Measurements from ENCODE around the gene GSG1.
"Not testable (repeated sequence)": the region's sequence is repeated elsewhere in the genome, so short reads cannot be mapped to it uniquely, and the experiment has no call there.

The GSG1 gene

DNA sequence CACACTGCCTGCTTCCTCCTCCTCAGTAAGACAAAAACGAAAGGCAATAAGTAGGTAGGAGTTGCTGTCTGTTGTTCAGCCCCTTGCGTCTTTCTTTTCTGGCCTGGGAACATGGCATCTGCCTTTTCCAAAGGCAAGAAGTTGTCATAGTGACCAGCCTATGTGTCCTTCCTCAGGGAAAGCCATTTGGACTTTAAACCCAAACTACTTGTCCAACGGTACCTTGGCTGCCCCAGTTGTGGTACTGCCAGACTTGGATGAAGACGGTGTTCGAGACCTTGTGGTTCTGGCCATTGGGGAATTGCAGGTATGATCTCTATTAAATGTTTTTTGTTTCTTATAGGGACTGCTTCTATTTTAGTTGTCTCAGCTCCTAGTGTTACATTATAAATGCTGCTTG, 40.8 kb downstream of the GSG1 start:
- DNase-seq (ENCODE audit: low read depth in 2 of 2) = no peak

DNA sequence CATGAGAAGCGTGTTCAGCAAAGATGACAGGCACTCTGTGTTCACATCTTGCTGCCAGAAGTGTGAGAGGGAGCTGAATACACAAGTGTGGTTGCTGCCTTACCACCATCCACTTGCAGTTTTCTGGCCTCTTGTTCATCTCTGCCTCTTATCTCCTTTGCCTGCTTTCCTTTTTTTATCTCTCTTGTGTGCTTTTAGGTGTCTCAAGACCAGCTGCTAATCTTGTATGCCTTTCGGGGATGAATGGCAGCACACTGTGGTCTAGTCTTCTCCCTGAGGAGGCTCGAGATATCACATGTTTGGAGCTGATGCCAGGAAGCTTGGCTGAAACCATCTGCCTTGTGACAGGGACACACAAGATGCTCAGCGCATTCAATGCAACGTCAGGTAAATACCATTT, 42.1 kb downstream of the GSG1 start:
- no peak for DNase-seq (ENCODE audit: low read depth in 2 of 2)

GRCh38 chr12:13060581-13060980, 42.9 kb downstream of the GSG1 start:
- no peak for DNase-seq (ENCODE audit: low read depth in 2 of 2)

GRCh38 chr12:13053617-13054016, 49.9 kb downstream of the GSG1 start:
- DNase-seq (ENCODE audit: low read depth in 2 of 2) = not testable (repeated sequence)

DNA sequence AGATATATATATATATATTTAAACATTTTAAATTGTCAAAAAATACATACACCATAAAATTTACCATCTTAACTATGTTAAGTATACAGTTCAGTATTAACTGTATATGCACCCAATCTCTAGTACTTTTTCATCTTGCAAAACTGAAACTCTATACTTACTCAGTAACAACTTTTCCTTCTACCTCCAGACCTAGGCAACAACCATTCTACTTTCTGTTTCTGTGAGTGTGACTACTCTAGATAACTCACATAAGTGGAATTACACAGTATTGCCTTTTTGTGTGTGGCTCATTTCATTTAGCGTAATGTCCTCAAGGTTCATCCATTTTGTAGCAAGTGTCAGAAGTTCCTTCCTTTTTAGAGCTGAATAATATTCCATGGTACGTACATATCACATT, 51.0 kb downstream of the GSG1 start:
- no peak for DNase-seq (ENCODE audit: low read depth in 2 of 2)

DNA sequence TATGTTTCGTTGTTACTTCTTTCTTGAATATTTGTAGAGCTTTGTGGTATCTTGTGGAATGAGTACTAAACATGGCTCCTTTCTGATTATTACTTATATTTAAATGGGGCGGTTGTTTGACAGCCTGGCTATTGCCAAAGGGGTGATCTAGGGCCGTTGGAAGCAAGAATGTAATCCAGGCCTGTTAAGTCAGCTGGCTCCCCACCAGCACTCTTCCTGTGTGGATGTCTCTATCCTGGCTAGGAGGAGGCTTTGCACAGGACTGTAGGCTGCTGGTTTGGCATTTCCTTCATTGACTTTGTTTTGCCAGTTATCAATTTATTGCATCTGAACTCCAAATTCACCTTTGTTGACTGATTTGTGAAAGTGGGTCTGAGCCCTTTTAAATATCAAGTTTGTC, 53.7 kb downstream of the GSG1 start:
- DNase-seq (ENCODE audit: low read depth in 2 of 2) = no peak

DNA sequence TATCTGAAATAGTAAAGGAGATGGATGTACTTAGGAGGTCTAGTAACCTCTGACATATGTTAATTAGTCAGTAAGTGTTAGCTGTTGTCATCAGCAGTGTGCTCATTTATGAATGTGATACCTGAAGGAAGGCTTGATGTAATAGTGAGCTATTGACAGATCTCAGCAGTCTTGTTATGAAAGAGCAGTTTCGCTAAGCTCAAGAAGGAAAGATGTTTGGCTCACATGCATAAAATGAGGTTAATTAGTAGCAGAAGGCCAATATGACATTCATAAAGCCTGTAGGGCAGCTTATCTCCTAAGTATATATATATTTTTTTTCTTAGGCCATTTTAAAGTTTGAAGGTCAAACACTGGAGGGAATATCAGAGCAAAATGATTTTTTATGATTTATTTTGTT, 56.5 kb downstream of the GSG1 start:
- DNase-seq (ENCODE audit: low read depth in 2 of 2) = no peak

- no peak for DNase-seq (ENCODE audit: low read depth in 2 of 2)
Observed at GRCh38 chr12:13045816-13046215, 57.7 kb downstream of the GSG1 start.

GRCh38 chr12:13044906-13045299, 58.6 kb downstream of the GSG1 start:
- DNase-seq (ENCODE audit: low read depth in 2 of 2) = no peak

DNA sequence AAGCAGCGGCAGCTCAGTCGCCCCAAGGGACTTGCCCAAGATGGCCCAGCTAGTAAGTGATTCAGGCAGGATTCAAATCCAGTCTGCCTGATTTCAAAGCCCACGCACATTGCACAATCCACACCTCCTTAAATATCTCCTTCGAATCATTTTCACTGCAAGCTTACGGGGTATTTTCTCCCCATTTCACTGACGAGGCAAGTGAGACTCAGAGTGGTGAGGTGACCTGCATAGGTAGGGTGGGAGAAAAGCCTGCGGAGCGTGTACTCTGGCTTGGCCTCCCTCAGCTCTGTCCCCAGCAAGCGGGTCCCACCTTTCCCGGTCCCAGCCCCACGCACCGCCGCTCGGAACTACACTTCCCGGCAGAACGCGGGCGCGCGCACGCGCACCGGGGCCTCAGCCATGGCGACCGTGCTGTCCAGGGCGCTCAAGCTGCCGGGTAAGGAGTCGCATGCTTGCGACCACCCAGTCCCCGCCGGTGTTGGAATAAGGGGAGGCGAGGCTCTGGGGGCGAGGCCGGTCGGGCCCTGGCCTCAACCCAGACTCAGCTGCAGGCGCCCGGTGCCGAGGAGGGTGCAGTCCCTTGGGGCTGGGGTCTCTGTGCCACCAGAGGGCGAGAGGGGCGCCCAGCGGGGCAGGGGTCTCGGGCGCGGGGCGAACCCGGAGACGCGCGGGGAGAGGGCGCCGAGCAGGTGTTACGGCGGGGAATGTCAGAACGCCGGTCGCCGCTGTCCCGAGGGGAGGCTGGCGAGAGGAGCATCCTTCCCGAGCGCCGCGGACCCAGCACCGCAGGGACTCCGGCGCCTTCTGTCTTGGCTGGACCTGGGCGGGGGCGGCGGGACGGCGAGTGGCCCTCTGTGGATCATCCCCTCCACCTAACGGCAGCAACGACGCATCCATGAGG, 59.2 kb downstream of the GSG1 start, which contains the start of gene FAM234B:
FAM234B (plus strand) TSS at position 380 of the 904 bp plus-strand sequence; CDS start at position 403, 23 bp downstream.
- DNase-seq (ENCODE audit: low read depth in 2 of 2) = peak; percentile 65 to 68

GRCh38 chr12:13042666-13043230, 60.7 kb downstream of the GSG1 start:
- no peak for DNase-seq (ENCODE audit: low read depth in 2 of 2)

DNA sequence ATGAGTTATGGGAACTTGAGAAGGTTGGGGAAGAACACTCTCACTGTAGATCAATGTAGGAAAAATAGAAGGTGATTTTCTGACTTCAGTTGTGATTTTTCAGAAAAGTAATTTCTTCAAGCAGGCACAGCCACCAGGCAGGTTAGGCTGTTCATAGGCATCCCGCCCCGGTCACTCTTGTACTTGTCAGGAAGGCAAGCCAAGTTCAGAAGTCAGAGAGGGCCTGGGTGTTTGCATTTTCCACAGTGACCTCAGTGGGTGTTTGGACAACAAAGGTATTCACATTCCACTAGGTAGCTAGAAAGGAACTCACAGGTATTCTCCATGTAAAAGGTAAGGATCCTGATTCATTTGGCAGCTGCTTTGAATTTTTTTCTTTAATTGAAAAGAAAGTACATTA, 62.2 kb downstream of the GSG1 start:
- DNase-seq (ENCODE audit: low read depth in 2 of 2) = no peak

DNA sequence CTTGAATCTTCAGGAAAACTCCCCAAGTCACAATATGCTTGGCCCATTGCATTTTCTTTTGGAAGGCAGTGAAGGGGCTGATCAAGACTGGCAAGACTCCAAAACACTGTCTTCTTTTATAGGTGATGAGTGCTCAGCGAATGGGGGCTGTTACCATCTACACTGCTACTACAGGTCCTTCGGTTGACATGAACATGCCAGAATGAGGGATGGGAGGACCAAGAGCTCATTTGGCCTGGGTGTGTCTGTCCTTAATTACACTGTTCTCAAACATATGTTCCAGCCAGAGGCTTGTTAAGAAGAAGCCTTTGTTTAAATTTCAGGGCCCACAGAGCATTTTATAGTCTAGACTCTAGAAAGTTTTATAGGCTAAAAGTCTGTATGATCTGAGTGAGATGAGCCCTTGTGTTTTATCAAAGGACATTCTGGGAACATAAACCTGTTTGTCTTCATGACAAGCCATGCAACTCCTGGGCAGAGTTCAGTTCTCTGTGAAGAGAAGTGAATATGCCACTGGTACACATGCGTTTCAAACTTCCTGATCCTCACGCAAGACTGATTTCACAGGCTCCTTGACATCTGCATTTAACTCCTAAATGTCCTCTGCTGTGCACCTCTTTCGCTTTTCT, 64.0 kb downstream of the GSG1 start:
- no peak for DNase-seq (ENCODE audit: low read depth in 2 of 2)

DNA sequence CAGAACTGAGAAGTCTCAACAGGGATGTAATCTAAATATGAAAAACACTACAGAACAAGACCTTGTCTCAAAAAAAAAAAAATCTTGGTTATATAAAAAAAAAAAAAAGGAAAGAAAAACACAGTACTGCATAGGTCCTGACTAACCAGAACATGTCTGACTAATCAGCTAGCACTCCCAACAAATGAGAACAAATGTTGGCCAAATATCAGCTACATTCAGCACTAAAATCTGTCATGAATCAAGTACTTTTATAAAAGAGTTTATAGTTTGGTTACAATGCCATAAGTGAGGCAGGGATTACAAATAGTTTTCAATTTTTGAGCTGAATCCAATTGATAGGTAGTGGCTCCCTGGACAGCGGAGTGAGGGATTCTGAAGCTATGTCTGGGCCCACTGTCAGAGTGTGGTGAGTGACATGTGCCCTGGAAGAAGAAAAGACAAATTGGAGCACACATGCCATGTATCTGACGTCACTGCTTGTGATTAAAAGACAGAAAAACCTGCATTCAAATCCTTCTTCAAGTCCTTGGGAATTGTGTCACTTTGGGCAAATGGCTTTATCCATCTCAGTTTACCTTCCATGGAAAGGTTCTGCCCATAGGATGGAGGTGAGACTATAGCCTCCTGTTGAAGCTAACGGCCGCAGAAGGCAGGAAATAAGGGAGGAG, 64.8 kb downstream of the GSG1 start:
- no peak for DNase-seq (ENCODE audit: low read depth in 2 of 2)

DNA sequence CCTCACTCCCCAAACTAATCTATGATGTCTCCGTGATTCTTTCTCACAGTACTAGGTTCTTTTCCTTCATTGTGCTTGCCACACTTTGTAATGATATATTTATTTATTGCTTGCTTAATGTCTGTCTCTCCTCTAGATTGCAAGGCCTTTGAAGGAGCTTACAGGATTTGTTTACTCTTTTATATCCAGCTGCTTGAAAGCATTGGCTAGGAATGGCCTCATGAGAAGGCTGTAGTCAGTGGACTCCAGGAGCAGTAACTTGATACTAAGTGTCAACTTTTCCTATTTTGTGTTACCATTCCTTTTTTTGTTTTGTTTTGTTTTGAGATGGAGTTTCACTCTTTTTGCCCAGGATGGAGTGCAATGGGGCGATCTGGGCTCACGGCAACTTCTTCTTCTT, 66.6 kb downstream of the GSG1 start:
- no peak for DNase-seq (ENCODE audit: low read depth in 2 of 2)

GRCh38 chr12:13035335-13035734, 68.1 kb downstream of the GSG1 start:
- not testable (repeated sequence) for DNase-seq (ENCODE audit: low read depth in 2 of 2)

Measured in stimulated activated CD4-positive, alpha-beta T cell treated with anti-CD3 and anti-CD28 coated beads, Interleukin-4, amount 100 ng/mL, for 48 hours (primary cell).